ENCODE data around the gene TTC39B.

Gene TTC39B

GRCh38 chr9:15221746-15222145, 85.3 kb downstream of the TTC39B start:
- no peaks in the 10 kb centered on the region for H3K36me3 ChIP-seq (replicated peaks)
- in situ Hi-C loops (cut with MboI; ENCODE audit: low sequenced_read_pairs) = loop anchor here (25.0 kb wide), 1 partner anchor 391 kb away; no protein-coding TSS in a partner anchor
- no peaks in the 10 kb centered on the region for H3K9me3 ChIP-seq
- no peak overlapping the region for H3K4me3 ChIP-seq
- H3K27me3 ChIP-seq (ENCODE audit: low read depth) = no peaks in the 10 kb centered on the region
- DNase-seq (ENCODE audit: low spot score in 2 of 2) = no peak
- H3K4me1 ChIP-seq = no peaks in the 10 kb centered on the region

- no peaks in the 10 kb centered on the region for H3K4me1 ChIP-seq
- H3K9me3 ChIP-seq = no peaks in the 10 kb centered on the region
- in situ Hi-C loops (cut with MboI; ENCODE audit: low sequenced_read_pairs) = loop anchor here (25.0 kb wide), 1 partner anchor 392 kb away; no protein-coding TSS in a partner anchor
- no peak for DNase-seq (ENCODE audit: low spot score in 2 of 2)
- no peaks in the 10 kb centered on the region for H3K36me3 ChIP-seq (replicated peaks)
- H3K4me3 ChIP-seq = no peak overlapping the region
- no peaks in the 10 kb centered on the region for H3K27me3 ChIP-seq (ENCODE audit: low read depth)
Measured at GRCh38 chr9:15220658-15221318, 86.2 kb downstream of the TTC39B start.

- no peaks in the 10 kb centered on the region for H3K27me3 ChIP-seq (ENCODE audit: low read depth)
- no peak overlapping the region for H3K4me3 ChIP-seq
- in situ Hi-C loops (cut with MboI; ENCODE audit: low sequenced_read_pairs) = loop anchor here (25.0 kb wide), 1 partner anchor 393 kb away; no protein-coding TSS in a partner anchor
- no peak for DNase-seq (ENCODE audit: low spot score in 2 of 2)
- no peaks in the 10 kb centered on the region for H3K9me3 ChIP-seq
- no peaks in the 10 kb centered on the region for H3K36me3 ChIP-seq (replicated peaks)
- H3K4me1 ChIP-seq = no peaks in the 10 kb centered on the region
Measured at GRCh38 chr9:15219546-15219945, 87.5 kb downstream of the TTC39B start.

GRCh38 chr9:15218994-15219393, 88.0 kb downstream of the TTC39B start:
- DNase-seq (ENCODE audit: low spot score in 2 of 2) = no peak
- in situ Hi-C loops (cut with MboI; ENCODE audit: low sequenced_read_pairs) = loop anchor here (25.0 kb wide), 1 partner anchor 393 kb away; no protein-coding TSS in a partner anchor
- H3K36me3 ChIP-seq (replicated peaks) = no peaks in the 10 kb centered on the region
- no peaks in the 10 kb centered on the region for H3K9me3 ChIP-seq
- H3K27me3 ChIP-seq (ENCODE audit: low read depth) = no peaks in the 10 kb centered on the region
- no peak overlapping the region for H3K4me3 ChIP-seq
- no peaks in the 10 kb centered on the region for H3K4me1 ChIP-seq

GRCh38 chr9:15213249-15213648, 93.8 kb downstream of the TTC39B start:
- no peaks in the 10 kb centered on the region for H3K9me3 ChIP-seq
- H3K4me1 ChIP-seq = no peaks in the 10 kb centered on the region
- no peaks in the 10 kb centered on the region for H3K27me3 ChIP-seq (ENCODE audit: low read depth)
- DNase-seq (ENCODE audit: low spot score in 2 of 2) = no peak
- H3K36me3 ChIP-seq (replicated peaks) = no peaks in the 10 kb centered on the region
- no peak overlapping the region for H3K4me3 ChIP-seq
- in situ Hi-C loops (cut with MboI; ENCODE audit: low sequenced_read_pairs) = loop anchor here (25.0 kb wide), 1 partner anchor 399 kb away; no protein-coding TSS in a partner anchor

- H3K4me1 ChIP-seq = no peaks in the 10 kb centered on the region
- in situ Hi-C loops (cut with MboI; ENCODE audit: low sequenced_read_pairs) = loop anchor here (25.0 kb wide), 1 partner anchor 400 kb away; no protein-coding TSS in a partner anchor
- H3K27me3 ChIP-seq (ENCODE audit: low read depth) = no peaks in the 10 kb centered on the region
- no peak for DNase-seq (ENCODE audit: low spot score in 2 of 2)
- H3K9me3 ChIP-seq = no peaks in the 10 kb centered on the region
- no peaks in the 10 kb centered on the region for H3K36me3 ChIP-seq (replicated peaks)
- no peak overlapping the region for H3K4me3 ChIP-seq
Measured at GRCh38 chr9:15211815-15212495, 95.1 kb downstream of the TTC39B start.

- H3K4me1 ChIP-seq = no peaks in the 10 kb centered on the region
- H3K27me3 ChIP-seq (ENCODE audit: low read depth) = no peaks in the 10 kb centered on the region
- H3K36me3 ChIP-seq (replicated peaks) = no peaks in the 10 kb centered on the region
- in situ Hi-C loops (cut with MboI; ENCODE audit: low sequenced_read_pairs) = loop anchor here (25.0 kb wide), 1 partner anchor 401 kb away; no protein-coding TSS in a partner anchor
- no peaks in the 10 kb centered on the region for H3K9me3 ChIP-seq
- peak; percentile 49 to 79 for DNase-seq (ENCODE audit: low spot score in 2 of 2)
- H3K4me3 ChIP-seq = no peak overlapping the region
Measured at GRCh38 chr9:15211160-15211814, 95.7 kb downstream of the TTC39B start.

GRCh38 chr9:15206903-15207696, 99.9 kb downstream of the TTC39B start:
- in situ Hi-C loops (cut with MboI; ENCODE audit: low sequenced_read_pairs) = loop anchor here (25.0 kb wide), 1 partner anchor 405 kb away; no protein-coding TSS in a partner anchor

GRCh38 chr9:15205632-15206420, 101.2 kb downstream of the TTC39B start:
- Histone ChIP-seq H3K9me3 (no peaks in the 10 kb centered on the region), H3K36me3 (replicated peaks) (no peaks in the 10 kb centered on the region), H3K4me3 (no peak overlapping the region), H3K4me1 (no peaks in the 10 kb centered on the region), H3K27me3 (ENCODE audit: low read depth) (no peaks in the 10 kb centered on the region)
- DNase-seq (ENCODE audit: low spot score in 2 of 2) = no peak
- in situ Hi-C loops (cut with MboI; ENCODE audit: low sequenced_read_pairs) = loop anchor here (25.0 kb wide), 1 partner anchor 406 kb away; no protein-coding TSS in a partner anchor

More at GRCh38 chr9:15206903-15207696, 99.9 kb downstream of the TTC39B start:
- Histone ChIP-seq H3K4me1 (no peaks in the 10 kb centered on the region), H3K9me3 (no peaks in the 10 kb centered on the region), H3K4me3 (no peak overlapping the region), H3K36me3 (replicated peaks) (no peaks in the 10 kb centered on the region), H3K27me3 (ENCODE audit: low read depth) (no peaks in the 10 kb centered on the region)
- no peak for DNase-seq (ENCODE audit: low spot score in 2 of 2)

GRCh38 chr9:15203581-15203980, 103.4 kb downstream of the TTC39B start:
- Histone ChIP-seq H3K4me3 (no peak overlapping the region), H3K27me3 (ENCODE audit: low read depth) (no peaks in the 10 kb centered on the region), H3K9me3 (no peaks in the 10 kb centered on the region), H3K36me3 (replicated peaks) (no peaks in the 10 kb centered on the region), H3K4me1 (no peaks in the 10 kb centered on the region)
- in situ Hi-C loops (cut with MboI; ENCODE audit: low sequenced_read_pairs) = loop anchor here (25.0 kb wide), 1 partner anchor 409 kb away; no protein-coding TSS in a partner anchor
- DNase-seq (ENCODE audit: low spot score in 2 of 2) = no peak

- in situ Hi-C loops (cut with MboI; ENCODE audit: low sequenced_read_pairs) = loop anchor here (25.0 kb wide), 1 partner anchor 412 kb away; no protein-coding TSS in a partner anchor
- DNase-seq (ENCODE audit: low spot score in 2 of 2) = no peak
Measured at GRCh38 chr9:15200111-15200510, 106.9 kb downstream of the TTC39B start.

GRCh38 chr9:15192856-15193255, 114.2 kb downstream of the TTC39B start:
- Histone ChIP-seq H3K27me3 (ENCODE audit: low read depth) (no peaks in the 10 kb centered on the region), H3K4me3 (no peak overlapping the region), H3K36me3 (replicated peaks) (no peaks in the 10 kb centered on the region), H3K4me1 (no peaks in the 10 kb centered on the region), H3K9me3 (no peaks in the 10 kb centered on the region)
- in situ Hi-C loops (cut with MboI; ENCODE audit: low sequenced_read_pairs) = no loop called here
- no peak for DNase-seq (ENCODE audit: low spot score in 2 of 2)

More at GRCh38 chr9:15200111-15200510, 106.9 kb downstream of the TTC39B start:
- Histone ChIP-seq H3K4me3 (no peak overlapping the region), H3K9me3 (no peaks in the 10 kb centered on the region), H3K27me3 (ENCODE audit: low read depth) (no peaks in the 10 kb centered on the region), H3K36me3 (replicated peaks) (no peaks in the 10 kb centered on the region), H3K4me1 (no peaks in the 10 kb centered on the region)

Measured in HAP-1 (cell line).